ENCODE results near the gene ART3. TPM values are rescaled to one million over a fixed set of nuclear protein-coding genes. Genes with fewer than 3 reads are reported as not detected.

ART3 gene
- polyA plus RNA-seq, 1 donor from 2014 or later, result 0.25 TPM

DNA sequence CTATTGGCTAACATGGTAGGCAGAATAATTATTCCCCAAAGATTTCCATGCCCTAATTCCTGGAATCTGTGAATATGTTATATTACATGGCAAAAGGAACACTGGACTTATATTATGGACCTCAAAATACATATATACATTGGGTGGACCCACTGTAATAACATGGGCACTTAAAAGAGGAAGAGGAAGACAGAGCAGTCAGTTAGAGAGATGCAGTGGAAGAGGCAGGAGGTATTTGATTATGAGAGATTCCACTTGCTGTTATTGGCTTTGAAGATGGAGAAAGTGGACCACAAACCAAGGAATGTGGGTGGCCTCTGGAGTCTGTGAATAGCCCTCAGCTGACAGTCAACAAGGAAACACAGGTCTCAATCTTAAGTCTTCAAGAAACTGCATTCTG is 14.0 kb upstream of the ART3 start:
- Histone ChIP-seq H3K9ac (ENCODE audit: low read length) (no peak overlapping the region), H3K4me3 (ENCODE audit: low read length) (no peak overlapping the region), H3K9me3 (ENCODE audit: low read length) (no peaks in the 10 kb centered on the region), H4K20me1 (ENCODE audit: insufficient read depth) (no peaks in the 10 kb centered on the region), H3F3A (ENCODE audit: insufficient read depth, low read length, poor library complexity, severe bottlenecking) (no peaks in the 10 kb centered on the region), H3K9me2 (ENCODE audit: insufficient read depth, low read length) (no peaks in the 10 kb centered on the region), H3K36me3 (ENCODE audit: insufficient read depth, low read length) (no peaks in the 10 kb centered on the region), H3K79me2 (replicated peaks; ENCODE audit: insufficient read depth, low read length) (no peaks in the 10 kb centered on the region), H3K27me3 (ENCODE audit: insufficient read depth, low read depth, low read length) (no peaks in the 10 kb centered on the region), H2AFZ (ENCODE audit: low read depth, low read length) (no peak overlapping the region), H3K4me2 (ENCODE audit: low read length) (no peak overlapping the region), H3K27ac (ENCODE audit: low read length) (no peak overlapping the region)
- TF ChIP-seq POLR2AphosphoS5 (IDR thresholded peaks at IDR 0.05), result no peak
- no peak for TF ChIP-seq MXI1 (conservative IDR thresholded peaks at IDR 0.05; ENCODE audit: poor library complexity, severe bottlenecking)
- TF ChIP-seq, protein P1, sequence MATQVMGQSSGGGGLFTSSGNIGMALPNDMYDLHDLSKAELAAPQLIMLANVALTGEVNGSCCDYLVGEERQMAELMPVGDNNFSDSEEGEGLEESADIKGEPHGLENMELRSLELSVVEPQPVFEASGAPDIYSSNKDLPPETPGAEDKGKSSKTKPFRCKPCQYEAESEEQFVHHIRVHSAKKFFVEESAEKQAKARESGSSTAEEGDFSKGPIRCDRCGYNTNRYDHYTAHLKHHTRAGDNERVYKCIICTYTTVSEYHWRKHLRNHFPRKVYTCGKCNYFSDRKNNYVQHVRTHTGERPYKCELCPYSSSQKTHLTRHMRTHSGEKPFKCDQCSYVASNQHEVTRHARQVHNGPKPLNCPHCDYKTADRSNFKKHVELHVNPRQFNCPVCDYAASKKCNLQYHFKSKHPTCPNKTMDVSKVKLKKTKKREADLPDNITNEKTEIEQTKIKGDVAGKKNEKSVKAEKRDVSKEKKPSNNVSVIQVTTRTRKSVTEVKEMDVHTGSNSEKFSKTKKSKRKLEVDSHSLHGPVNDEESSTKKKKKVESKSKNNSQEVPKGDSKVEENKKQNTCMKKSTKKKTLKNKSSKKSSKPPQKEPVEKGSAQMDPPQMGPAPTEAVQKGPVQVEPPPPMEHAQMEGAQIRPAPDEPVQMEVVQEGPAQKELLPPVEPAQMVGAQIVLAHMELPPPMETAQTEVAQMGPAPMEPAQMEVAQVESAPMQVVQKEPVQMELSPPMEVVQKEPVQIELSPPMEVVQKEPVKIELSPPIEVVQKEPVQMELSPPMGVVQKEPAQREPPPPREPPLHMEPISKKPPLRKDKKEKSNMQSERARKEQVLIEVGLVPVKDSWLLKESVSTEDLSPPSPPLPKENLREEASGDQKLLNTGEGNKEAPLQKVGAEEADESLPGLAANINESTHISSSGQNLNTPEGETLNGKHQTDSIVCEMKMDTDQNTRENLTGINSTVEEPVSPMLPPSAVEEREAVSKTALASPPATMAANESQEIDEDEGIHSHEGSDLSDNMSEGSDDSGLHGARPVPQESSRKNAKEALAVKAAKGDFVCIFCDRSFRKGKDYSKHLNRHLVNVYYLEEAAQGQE (IDR thresholded peaks at IDR 0.05; ENCODE audit: borderline replicate concordance), result no peak
- no peak for TF ChIP-seq TAF1 (IDR thresholded peaks at IDR 0.05; ENCODE audit: low read depth)
- no peak for TF ChIP-seq RAD21 (conservative IDR thresholded peaks at IDR 0.05)
- TF ChIP-seq, protein P2, sequence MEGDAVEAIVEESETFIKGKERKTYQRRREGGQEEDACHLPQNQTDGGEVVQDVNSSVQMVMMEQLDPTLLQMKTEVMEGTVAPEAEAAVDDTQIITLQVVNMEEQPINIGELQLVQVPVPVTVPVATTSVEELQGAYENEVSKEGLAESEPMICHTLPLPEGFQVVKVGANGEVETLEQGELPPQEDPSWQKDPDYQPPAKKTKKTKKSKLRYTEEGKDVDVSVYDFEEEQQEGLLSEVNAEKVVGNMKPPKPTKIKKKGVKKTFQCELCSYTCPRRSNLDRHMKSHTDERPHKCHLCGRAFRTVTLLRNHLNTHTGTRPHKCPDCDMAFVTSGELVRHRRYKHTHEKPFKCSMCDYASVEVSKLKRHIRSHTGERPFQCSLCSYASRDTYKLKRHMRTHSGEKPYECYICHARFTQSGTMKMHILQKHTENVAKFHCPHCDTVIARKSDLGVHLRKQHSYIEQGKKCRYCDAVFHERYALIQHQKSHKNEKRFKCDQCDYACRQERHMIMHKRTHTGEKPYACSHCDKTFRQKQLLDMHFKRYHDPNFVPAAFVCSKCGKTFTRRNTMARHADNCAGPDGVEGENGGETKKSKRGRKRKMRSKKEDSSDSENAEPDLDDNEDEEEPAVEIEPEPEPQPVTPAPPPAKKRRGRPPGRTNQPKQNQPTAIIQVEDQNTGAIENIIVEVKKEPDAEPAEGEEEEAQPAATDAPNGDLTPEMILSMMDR (IDR thresholded peaks at IDR 0.05; ENCODE audit: poor library complexity, severe bottlenecking), result no peak
- TF ChIP-seq EZH2 (IDR thresholded peaks at IDR 0.05; ENCODE audit: borderline replicate concordance, insufficient read depth, low read length, poor library complexity, severe bottlenecking), result no peak
- no peak for TF ChIP-seq SMC3 (conservative IDR thresholded peaks at IDR 0.05; ENCODE audit: poor library complexity)
- no peak for TF ChIP-seq EP300 (conservative IDR thresholded peaks at IDR 0.05; ENCODE audit: poor library complexity, severe bottlenecking)

DNA sequence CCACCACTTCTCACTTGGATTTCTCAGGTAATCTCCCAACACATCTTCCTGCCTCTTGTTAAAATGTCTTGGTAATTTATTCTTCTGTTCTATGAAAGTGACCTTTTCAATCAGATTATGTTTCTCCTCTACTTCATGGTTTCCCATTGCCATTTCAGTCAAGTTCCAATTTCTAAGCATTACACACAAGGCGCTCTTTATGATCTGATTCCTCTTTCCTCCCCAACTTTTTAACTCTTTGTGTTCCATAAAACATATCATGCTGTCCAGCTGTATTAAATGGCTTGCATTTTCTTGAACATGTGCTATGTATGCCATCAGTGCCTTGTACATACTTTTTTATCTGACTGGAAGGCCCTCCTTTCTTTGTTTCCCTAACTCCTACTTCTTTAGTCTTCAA is 13.1 kb upstream of the ART3 start:
- no peak for TF ChIP-seq SMC3 (conservative IDR thresholded peaks at IDR 0.05; ENCODE audit: poor library complexity)
- TF ChIP-seq POLR2AphosphoS5 (IDR thresholded peaks at IDR 0.05), result no peak
- no peak overlapping the region for H3K4me2 ChIP-seq (ENCODE audit: low read length)
- H3K27me3 ChIP-seq (ENCODE audit: insufficient read depth, low read depth, low read length), result no peaks in the 10 kb centered on the region
- no peaks in the 10 kb centered on the region for H3K9me2 ChIP-seq (ENCODE audit: insufficient read depth, low read length)
- no peak overlapping the region for H3K9ac ChIP-seq (ENCODE audit: low read length)
- H3K27ac ChIP-seq (ENCODE audit: low read length), result no peak overlapping the region
- no peaks in the 10 kb centered on the region for H3F3A ChIP-seq (ENCODE audit: insufficient read depth, low read length, poor library complexity, severe bottlenecking)
- no peaks in the 10 kb centered on the region for H3K36me3 ChIP-seq (ENCODE audit: insufficient read depth, low read length)
- H3K9me3 ChIP-seq (ENCODE audit: low read length), result no peaks in the 10 kb centered on the region
- H4K20me1 ChIP-seq (ENCODE audit: insufficient read depth), result no peaks in the 10 kb centered on the region
- H3K79me2 ChIP-seq (replicated peaks; ENCODE audit: insufficient read depth, low read length), result no peaks in the 10 kb centered on the region
- H2AFZ ChIP-seq (ENCODE audit: low read depth, low read length), result no peak overlapping the region
- H3K4me3 ChIP-seq (ENCODE audit: low read length), result no peak overlapping the region

DNA sequence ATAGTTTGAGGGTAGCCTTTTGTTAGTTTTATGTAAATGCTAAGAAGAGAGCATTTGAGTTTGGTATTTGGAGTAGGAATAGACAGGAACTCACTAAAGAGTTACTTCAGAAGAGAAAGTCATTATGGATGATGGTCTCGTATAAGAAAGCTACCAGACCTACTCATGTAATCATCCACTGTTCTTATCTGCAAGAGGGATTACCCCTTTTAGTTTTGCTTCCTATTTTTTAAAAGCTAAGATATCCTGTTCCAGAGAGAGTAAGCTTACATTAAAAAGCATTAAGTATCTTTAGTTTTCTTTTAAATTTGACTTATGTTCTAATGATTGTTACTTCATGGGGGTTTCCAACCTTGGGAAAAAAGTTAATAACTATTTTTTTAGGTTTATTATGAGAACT is 12.5 kb upstream of the ART3 start:
- H3K4me3 ChIP-seq (ENCODE audit: low read length), result no peak overlapping the region
- H3K4me2 ChIP-seq (ENCODE audit: low read length), result no peak overlapping the region
- no peaks in the 10 kb centered on the region for H3F3A ChIP-seq (ENCODE audit: insufficient read depth, low read length, poor library complexity, severe bottlenecking)
- no peaks in the 10 kb centered on the region for H3K9me3 ChIP-seq (ENCODE audit: low read length)
- no peak overlapping the region for H3K9ac ChIP-seq (ENCODE audit: low read length)
- H3K9me2 ChIP-seq (ENCODE audit: insufficient read depth, low read length), result no peaks in the 10 kb centered on the region
- H4K20me1 ChIP-seq (ENCODE audit: insufficient read depth), result no peaks in the 10 kb centered on the region
- no peaks in the 10 kb centered on the region for H3K79me2 ChIP-seq (replicated peaks; ENCODE audit: insufficient read depth, low read length)
- H2AFZ ChIP-seq (ENCODE audit: low read depth, low read length), result no peak overlapping the region
- no peak overlapping the region for H3K27ac ChIP-seq (ENCODE audit: low read length)
- no peaks in the 10 kb centered on the region for H3K27me3 ChIP-seq (ENCODE audit: insufficient read depth, low read depth, low read length)
- no peak for TF ChIP-seq SMC3 (conservative IDR thresholded peaks at IDR 0.05; ENCODE audit: poor library complexity)
- TF ChIP-seq POLR2AphosphoS5 (IDR thresholded peaks at IDR 0.05), result no peak
- TF ChIP-seq EP300 (conservative IDR thresholded peaks at IDR 0.05; ENCODE audit: poor library complexity, severe bottlenecking), result no peak
- TF ChIP-seq MXI1 (conservative IDR thresholded peaks at IDR 0.05; ENCODE audit: poor library complexity, severe bottlenecking), result no peak
- TF ChIP-seq TAF1 (IDR thresholded peaks at IDR 0.05; ENCODE audit: low read depth), result no peak
- TF ChIP-seq RAD21 (conservative IDR thresholded peaks at IDR 0.05), result no peak
- TF ChIP-seq, protein P1 (IDR thresholded peaks at IDR 0.05; ENCODE audit: borderline replicate concordance), result no peak
- TF ChIP-seq, protein P2 (IDR thresholded peaks at IDR 0.05; ENCODE audit: poor library complexity, severe bottlenecking), result no peak
- TF ChIP-seq EZH2 (IDR thresholded peaks at IDR 0.05; ENCODE audit: borderline replicate concordance, insufficient read depth, low read length, poor library complexity, severe bottlenecking), result no peak
- no peaks in the 10 kb centered on the region for H3K36me3 ChIP-seq (ENCODE audit: insufficient read depth, low read length)

Data from neural cell (in vitro differentiated cells).